Measurements from ENCODE around the gene PEX14. TPM values are rescaled to one million over a fixed set of nuclear protein-coding genes. Genes with fewer than 3 reads are reported as not detected.

PEX14 gene
- total RNA-seq, 2 donors from 2014 or later = 20.7 to 23.7 TPM

- H3K4me3 Mint-ChIP-seq = no peak overlapping the region
These were observed 64.8 kb downstream of the PEX14 start for GRCh38 chr1:10539411-10540043.

GRCh38 chr1:10540277-10541005 lies 65.7 kb downstream of the PEX14 start:
- ATAC-seq = no peak
- no peak overlapping the region for H3K4me3 Mint-ChIP-seq
- DNase-seq (ENCODE audit: low spot score) = no peak
- no peaks in the 10 kb centered on the region for H3K9me3 Mint-ChIP-seq
- H3K27me3 Mint-ChIP-seq = no peaks in the 10 kb centered on the region
- H3K36me3 Mint-ChIP-seq = peaks cover 16% of the 10 kb centered on the region
- no peak overlapping the region for H3K27ac Mint-ChIP-seq
- H3K4me1 Mint-ChIP-seq (ENCODE audit: low read depth in 2 of 2) = peaks cover 17 to 19% of the 10 kb centered on the region in 2 donors

More at GRCh38 chr1:10539411-10540043, 64.8 kb downstream of the PEX14 start:
- Mint-ChIP-seq H3K9me3 (no peaks in the 10 kb centered on the region), H3K27me3 (no peaks in the 10 kb centered on the region), H3K36me3 (peaks cover 16% of the 10 kb centered on the region), H3K27ac (peak overlapping the region in 1 of 2 donors; percentile 66), H3K4me1 (ENCODE audit: low read depth in 2 of 2) (peaks cover 18 to 23% of the 10 kb centered on the region in 2 donors)
- DNase-seq (ENCODE audit: low spot score) (no peak), ATAC-seq (no peak)

- Mint-ChIP-seq H3K27me3 (no peaks in the 10 kb centered on the region), H3K36me3 (peaks cover 7% of the 10 kb centered on the region), H3K27ac (no peak overlapping the region), H3K4me1 (ENCODE audit: low read depth in 2 of 2) (peaks cover 14 to 16% of the 10 kb centered on the region in 2 donors), H3K9me3 (no peaks in the 10 kb centered on the region), H3K4me3 (no peak overlapping the region)
- no peak for DNase-seq (ENCODE audit: low spot score)
- no peak for ATAC-seq
These were observed 66.5 kb downstream of the PEX14 start for GRCh38 chr1:10541286-10541685.

GRCh38 chr1:10544239-10544638 lies 69.5 kb downstream of the PEX14 start:
- Mint-ChIP-seq H3K27me3 (no peaks in the 10 kb centered on the region), H3K36me3 (peaks cover 1% of the 10 kb centered on the region), H3K4me3 (no peak overlapping the region), H3K9me3 (no peaks in the 10 kb centered on the region), H3K27ac (no peak overlapping the region), H3K4me1 (ENCODE audit: low read depth in 2 of 2) (peaks cover 10% of the 10 kb centered on the region in 2 donors)
- ATAC-seq (no peak), DNase-seq (ENCODE audit: low spot score) (no peak)

GRCh38 chr1:10546896-10547295 lies 72.1 kb downstream of the PEX14 start:
- ATAC-seq (no peak), DNase-seq (ENCODE audit: low spot score) (no peak)
- Mint-ChIP-seq H3K9me3 (no peaks in the 10 kb centered on the region), H3K4me3 (no peak overlapping the region), H3K27me3 (no peaks in the 10 kb centered on the region), H3K27ac (no peak overlapping the region), H3K4me1 (ENCODE audit: low read depth in 2 of 2) (peaks cover 6 to 8% of the 10 kb centered on the region in 2 donors), H3K36me3 (no peaks in the 10 kb centered on the region)

- ATAC-seq = no peak
These were observed 75.3 kb downstream of the PEX14 start for GRCh38 chr1:10549904-10550664.

GRCh38 chr1:10553118-10553517 lies 78.4 kb downstream of the PEX14 start:
- peak overlapping the region in 1 of 2 donors; percentile 50 for H3K27ac Mint-ChIP-seq
- peak overlapping the region; percentile 11 for H3K4me3 Mint-ChIP-seq
- ATAC-seq (peak; percentile 73 to 80), DNase-seq (ENCODE audit: low spot score) (peak; percentile 67)
- H3K9me3 Mint-ChIP-seq = no peaks in the 10 kb centered on the region
- no peaks in the 10 kb centered on the region for H3K36me3 Mint-ChIP-seq
- peaks cover 16 to 21% of the 10 kb centered on the region in 2 donors for H3K4me1 Mint-ChIP-seq (ENCODE audit: low read depth in 2 of 2)
- H3K27me3 Mint-ChIP-seq = no peaks in the 10 kb centered on the region

More at GRCh38 chr1:10549904-10550664, 75.3 kb downstream of the PEX14 start:
- Mint-ChIP-seq H3K4me1 (ENCODE audit: low read depth in 2 of 2) (peaks cover 15 to 16% of the 10 kb centered on the region in 2 donors), H3K27ac (no peak overlapping the region), H3K36me3 (no peaks in the 10 kb centered on the region), H3K4me3 (no peak overlapping the region), H3K9me3 (no peaks in the 10 kb centered on the region), H3K27me3 (no peaks in the 10 kb centered on the region)
- no peak for DNase-seq (ENCODE audit: low spot score)

- peak overlapping the region in 1 of 2 donors; percentile 9 for H3K27ac Mint-ChIP-seq
- H3K27me3 Mint-ChIP-seq = no peaks in the 10 kb centered on the region
- H3K4me3 Mint-ChIP-seq = no peak overlapping the region
- H3K4me1 Mint-ChIP-seq (ENCODE audit: low read depth in 2 of 2) = peaks cover 16 to 21% of the 10 kb centered on the region in 2 donors
- no peaks in the 10 kb centered on the region for H3K36me3 Mint-ChIP-seq
- ATAC-seq (peak; percentile 20 to 37), DNase-seq (ENCODE audit: low spot score) (no peak)
- H3K9me3 Mint-ChIP-seq = no peaks in the 10 kb centered on the region
These were observed 81.1 kb downstream of the PEX14 start for GRCh38 chr1:10555635-10556429.

- H3K36me3 Mint-ChIP-seq = no peaks in the 10 kb centered on the region
- peaks cover 16 to 21% of the 10 kb centered on the region in 2 donors for H3K4me1 Mint-ChIP-seq (ENCODE audit: low read depth in 2 of 2)
- ATAC-seq (no peak), DNase-seq (ENCODE audit: low spot score) (no peak)
- no peak overlapping the region for H3K27ac Mint-ChIP-seq
- H3K4me3 Mint-ChIP-seq = no peak overlapping the region
- no peaks in the 10 kb centered on the region for H3K9me3 Mint-ChIP-seq
- no peaks in the 10 kb centered on the region for H3K27me3 Mint-ChIP-seq
These were observed 81.8 kb downstream of the PEX14 start for GRCh38 chr1:10556430-10557005.

- no peaks in the 10 kb centered on the region for H3K9me3 Mint-ChIP-seq
- H3K4me3 Mint-ChIP-seq = no peak overlapping the region
- H3K27me3 Mint-ChIP-seq = no peaks in the 10 kb centered on the region
- H3K4me1 Mint-ChIP-seq (ENCODE audit: low read depth in 2 of 2) = peaks cover 19 to 24% of the 10 kb centered on the region in 2 donors
- no peak for ATAC-seq
- H3K27ac Mint-ChIP-seq = no peak overlapping the region
- no peak for DNase-seq (ENCODE audit: low spot score)
- no peaks in the 10 kb centered on the region for H3K36me3 Mint-ChIP-seq
These were observed 83.0 kb downstream of the PEX14 start for GRCh38 chr1:10557714-10558113.

GRCh38 chr1:10559386-10559785 lies 84.6 kb downstream of the PEX14 start:
- Mint-ChIP-seq H3K9me3 (peaks cover 4% of the 10 kb centered on the region), H3K36me3 (peaks cover 7% of the 10 kb centered on the region), H3K4me3 (no peak overlapping the region), H3K27me3 (no peaks in the 10 kb centered on the region), H3K27ac (no peak overlapping the region), H3K4me1 (ENCODE audit: low read depth in 2 of 2) (peaks cover 7 to 13% of the 10 kb centered on the region in 2 donors)
- DNase-seq (ENCODE audit: low spot score) = no peak
- ATAC-seq = no peak

GRCh38 chr1:10561497-10561896 lies 86.7 kb downstream of the PEX14 start:
- peaks cover 4% of the 10 kb centered on the region for H3K9me3 Mint-ChIP-seq
- no peaks in the 10 kb centered on the region for H3K27me3 Mint-ChIP-seq
- peaks cover 6 to 7% of the 10 kb centered on the region in 2 donors for H3K4me1 Mint-ChIP-seq (ENCODE audit: low read depth in 2 of 2)
- H3K27ac Mint-ChIP-seq = no peak overlapping the region
- ATAC-seq = no peak
- peaks cover 8% of the 10 kb centered on the region for H3K36me3 Mint-ChIP-seq
- no peak for DNase-seq (ENCODE audit: low spot score)
- no peak overlapping the region for H3K4me3 Mint-ChIP-seq

GRCh38 chr1:10561955-10562354 lies 87.2 kb downstream of the PEX14 start:
- Mint-ChIP-seq H3K9me3 (peaks cover 4% of the 10 kb centered on the region), H3K27me3 (no peaks in the 10 kb centered on the region), H3K4me3 (no peak overlapping the region), H3K36me3 (peaks cover 8% of the 10 kb centered on the region), H3K27ac (peak overlapping the region in 1 of 2 donors; percentile 1), H3K4me1 (ENCODE audit: low read depth in 2 of 2) (peaks cover 6 to 7% of the 10 kb centered on the region in 2 donors)
- no peak for ATAC-seq
- DNase-seq (ENCODE audit: low spot score) = no peak

Measured in natural killer cell treated with Interleukin-12 subunit alpha and Interleukin-12 subunit beta and Interleukin-15 and Interleukin-18, amount 100 ng/mL, for 72 hours (primary cell).